ENCODE results near the gene SPRYD4. TPM values are rescaled to one million over a fixed set of nuclear protein-coding genes. Genes with fewer than 3 reads are reported as not detected.

SPRYD4 gene
- total RNA-seq, 1 donor from 2014 or later = 6.0 TPM

DNA sequence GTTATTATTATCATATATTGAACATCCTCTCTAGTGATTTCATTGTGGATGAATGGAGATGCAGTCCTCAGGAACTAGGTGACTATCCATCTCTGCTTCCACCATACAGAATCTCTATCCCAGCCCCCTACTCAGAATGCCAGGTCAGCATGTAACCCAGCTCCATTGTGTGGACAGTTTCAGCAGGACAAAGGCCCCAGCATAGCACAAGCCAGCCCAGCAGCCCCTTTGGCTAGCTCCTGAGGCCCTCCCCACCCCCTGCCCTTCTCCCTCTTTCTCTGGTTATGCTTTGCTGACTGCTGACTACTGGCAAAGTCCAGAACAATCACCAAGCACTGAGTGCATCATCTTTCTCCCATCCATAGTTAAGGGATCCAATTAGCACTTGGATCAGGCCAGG, 5.8 kb upstream of the SPRYD4 start:
- H3K4me3 Mint-ChIP-seq = no peak overlapping the region
- no peaks in the 10 kb centered on the region for H3K4me1 Mint-ChIP-seq
- TF ChIP-seq, protein P1, sequence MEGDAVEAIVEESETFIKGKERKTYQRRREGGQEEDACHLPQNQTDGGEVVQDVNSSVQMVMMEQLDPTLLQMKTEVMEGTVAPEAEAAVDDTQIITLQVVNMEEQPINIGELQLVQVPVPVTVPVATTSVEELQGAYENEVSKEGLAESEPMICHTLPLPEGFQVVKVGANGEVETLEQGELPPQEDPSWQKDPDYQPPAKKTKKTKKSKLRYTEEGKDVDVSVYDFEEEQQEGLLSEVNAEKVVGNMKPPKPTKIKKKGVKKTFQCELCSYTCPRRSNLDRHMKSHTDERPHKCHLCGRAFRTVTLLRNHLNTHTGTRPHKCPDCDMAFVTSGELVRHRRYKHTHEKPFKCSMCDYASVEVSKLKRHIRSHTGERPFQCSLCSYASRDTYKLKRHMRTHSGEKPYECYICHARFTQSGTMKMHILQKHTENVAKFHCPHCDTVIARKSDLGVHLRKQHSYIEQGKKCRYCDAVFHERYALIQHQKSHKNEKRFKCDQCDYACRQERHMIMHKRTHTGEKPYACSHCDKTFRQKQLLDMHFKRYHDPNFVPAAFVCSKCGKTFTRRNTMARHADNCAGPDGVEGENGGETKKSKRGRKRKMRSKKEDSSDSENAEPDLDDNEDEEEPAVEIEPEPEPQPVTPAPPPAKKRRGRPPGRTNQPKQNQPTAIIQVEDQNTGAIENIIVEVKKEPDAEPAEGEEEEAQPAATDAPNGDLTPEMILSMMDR (IDR thresholded peaks at IDR 0.05; ENCODE audit: unreplicated experiment) = no peak
- no peaks in the 10 kb centered on the region for H3K9me3 Mint-ChIP-seq
- DNase-seq (ENCODE audit: low spot score in 2 of 2, unreplicated experiment in 2 of 2) = no peak
- no peaks in the 10 kb centered on the region for H3K36me3 Mint-ChIP-seq
- no peak overlapping the region for H3K27ac Mint-ChIP-seq
- no peaks in the 10 kb centered on the region for H3K27me3 Mint-ChIP-seq (ENCODE audit: low read depth)

- no peaks in the 10 kb centered on the region for H3K27me3 Mint-ChIP-seq (ENCODE audit: low read depth)
- no peak for DNase-seq (ENCODE audit: low spot score in 2 of 2, unreplicated experiment in 2 of 2)
- peaks cover 5% of the 10 kb centered on the region for H3K36me3 Mint-ChIP-seq
Measured at GRCh38 chr12:56469007-56469930, 891 bp downstream of the SPRYD4 start.

DNA sequence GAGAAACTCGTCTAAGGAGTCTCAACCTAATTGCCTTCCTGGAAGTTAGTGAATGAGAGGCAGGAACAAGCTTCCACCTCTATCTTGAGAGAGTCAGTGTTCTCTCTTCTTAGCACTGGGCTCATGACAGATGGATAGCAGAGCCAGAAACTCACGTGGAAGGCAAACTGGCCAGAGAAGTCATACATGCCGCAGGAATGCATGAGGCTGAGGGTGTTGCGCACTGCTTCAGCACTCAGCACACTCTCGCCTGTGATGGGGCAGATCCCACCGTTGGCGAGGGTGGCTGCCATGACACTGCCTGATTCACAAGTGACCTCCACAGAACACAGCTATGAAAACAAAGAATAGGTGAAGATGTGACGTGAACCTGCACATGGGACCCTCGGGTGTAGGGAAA, 6.0 kb downstream of the SPRYD4 start:
- no peaks in the 10 kb centered on the region for H3K9me3 Mint-ChIP-seq
- peaks cover 5% of the 10 kb centered on the region for H3K36me3 Mint-ChIP-seq
- no peak overlapping the region for H3K4me3 Mint-ChIP-seq
- TF ChIP-seq, protein P1 (IDR thresholded peaks at IDR 0.05; ENCODE audit: unreplicated experiment) = no peak
- no peak overlapping the region for H3K27ac Mint-ChIP-seq
- H3K27me3 Mint-ChIP-seq (ENCODE audit: low read depth) = no peaks in the 10 kb centered on the region
- no peak for DNase-seq (ENCODE audit: low spot score in 2 of 2, unreplicated experiment in 2 of 2)
- H3K4me1 Mint-ChIP-seq = peaks cover 7% of the 10 kb centered on the region

More at GRCh38 chr12:56469007-56469930, 891 bp downstream of the SPRYD4 start:
- Mint-ChIP-seq H3K4me1 (peaks cover 14% of the 10 kb centered on the region), H3K4me3 (peak overlapping the region; percentile 95), H3K27ac (peak overlapping the region; percentile 100), H3K9me3 (no peaks in the 10 kb centered on the region)
- TF ChIP-seq, protein P1 (IDR thresholded peaks at IDR 0.05; ENCODE audit: unreplicated experiment) = no peak

DNA sequence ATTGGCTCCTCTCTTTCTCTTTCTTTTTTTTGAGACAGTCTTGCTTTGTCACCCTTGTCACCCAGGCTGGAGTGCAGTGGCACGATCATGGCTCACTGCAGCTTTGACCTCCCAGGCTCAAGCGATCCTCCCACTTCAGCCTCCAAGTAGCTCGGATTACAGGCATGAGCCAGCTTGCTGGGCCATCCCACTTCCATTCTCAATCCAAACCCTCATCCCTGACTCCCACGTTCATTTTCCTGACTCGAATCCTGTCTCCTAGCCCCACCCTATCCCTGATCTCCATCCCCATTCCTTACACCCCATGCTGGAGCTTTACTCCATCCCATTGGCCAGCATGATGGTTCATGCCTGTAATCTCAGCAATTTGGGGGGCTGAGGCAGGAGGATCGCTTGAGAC, 7.8 kb downstream of the SPRYD4 start:
- Mint-ChIP-seq H3K27me3 (ENCODE audit: low read depth) (no peaks in the 10 kb centered on the region), H3K4me1 (no peaks in the 10 kb centered on the region), H3K9me3 (no peaks in the 10 kb centered on the region), H3K36me3 (no peaks in the 10 kb centered on the region), H3K4me3 (no peak overlapping the region), H3K27ac (no peak overlapping the region)
- DNase-seq (ENCODE audit: low spot score in 2 of 2, unreplicated experiment in 2 of 2) = no peak
- TF ChIP-seq, protein P1 (IDR thresholded peaks at IDR 0.05; ENCODE audit: unreplicated experiment) = no peak

DNA sequence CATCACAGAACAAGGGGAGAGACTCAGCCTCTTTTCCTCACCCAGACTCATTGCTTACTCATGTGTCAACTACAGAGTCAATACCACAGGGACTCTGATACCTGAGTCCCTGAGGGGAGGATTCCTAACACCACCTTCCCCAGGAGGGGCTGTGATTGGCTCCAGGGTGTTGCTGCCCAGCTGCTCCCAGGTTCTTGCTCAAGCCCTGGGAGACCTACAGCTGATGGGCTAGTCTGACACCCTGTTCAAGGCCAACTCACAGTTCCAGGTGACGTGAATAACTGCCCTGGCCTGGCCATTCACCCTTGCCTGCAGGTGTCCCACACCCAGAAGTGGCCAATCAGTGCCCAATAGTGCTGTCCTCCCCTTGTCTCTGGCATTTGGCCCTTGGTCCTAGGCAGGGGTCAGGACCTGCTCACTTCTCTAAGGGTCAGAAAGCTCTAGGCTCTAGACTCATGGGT, 8.6 kb downstream of the SPRYD4 start:
- Mint-ChIP-seq H3K27me3 (ENCODE audit: low read depth) (no peaks in the 10 kb centered on the region), H3K27ac (no peak overlapping the region), H3K4me3 (no peak overlapping the region), H3K9me3 (no peaks in the 10 kb centered on the region), H3K4me1 (no peaks in the 10 kb centered on the region), H3K36me3 (no peaks in the 10 kb centered on the region)
- no peak for DNase-seq (ENCODE audit: low spot score in 2 of 2, unreplicated experiment in 2 of 2)
- TF ChIP-seq, protein P1 (IDR thresholded peaks at IDR 0.05; ENCODE audit: unreplicated experiment) = no peak

Measured in mesothelial cell of epicardium (in vitro differentiated cells).